ENCODE results near the gene ZFAND3. TPM values are rescaled to one million over a fixed set of nuclear protein-coding genes. Genes with fewer than 3 reads are reported as not detected.

ZFAND3 gene
- total RNA-seq, 1 experiment from 2014 or later = 22.2 TPM

- DNase-seq = peak; percentile 76
- no TSS peak for BruUV-seq (replicated peaks)
- ChIA-PET CTCF (no interaction called here), POLR2A (ENCODE audit: unreplicated experiment) (interaction anchor here (0.7 kb wide), 1 partner anchor 277 kb away, joined by 4 read pairs; no protein-coding TSS in a partner anchor)
- Histone ChIP-seq H3K9ac (ENCODE audit: low read length) (no peak overlapping the region), H3K4me2 (ENCODE audit: low read length) (peak overlapping the region; percentile 52), H3K4me1 (ENCODE audit: insufficient read depth, low read length) (peaks cover 17% of the 10 kb centered on the region), H4K20me1 (ENCODE audit: low read length) (0 out of 2 replicates have a peak, but pooled peaks cover 2% of the 10 kb centered on the region), H3K9me2 (replicated peaks; ENCODE audit: low read length) (no peaks in the 10 kb centered on the region), H3K27me3 (ENCODE audit: low read length) (no peaks in the 10 kb centered on the region), H3F3A (ENCODE audit: low read length, unreplicated experiment) (no peaks in the 10 kb centered on the region), H3K4me3 (ENCODE audit: low read length) (no peak overlapping the region), H3K36me3 (ENCODE audit: low read depth, low read length) (no peaks in the 10 kb centered on the region), H3K27ac (ENCODE audit: low read length) (no peak overlapping the region), H3K9me3 (ENCODE audit: low read length) (no peaks in the 10 kb centered on the region), H3K79me2 (ENCODE audit: low read length) (no peaks in the 10 kb centered on the region), H2AFZ (ENCODE audit: low read length) (no peak overlapping the region)
- peak; percentile 81 for ATAC-seq
- intact Hi-C loops (cut with micrococcal nuclease) = no loop called here
- no peak for TF ChIP-seq CTCF (conservative IDR thresholded peaks at IDR 0.05; ENCODE audit: low read depth, low read length)
- TF ChIP-seq EZH2 (IDR thresholded peaks at IDR 0.05; ENCODE audit: low read length, unreplicated experiment) = no peak
- TF ChIP-seq EZH2phosphoT487 (IDR thresholded peaks at IDR 0.05; ENCODE audit: borderline replicate concordance, low read length) = no peak
Observed at GRCh38 chr6:38095054-38095453, 275.5 kb downstream of the ZFAND3 start.

- Histone ChIP-seq H2AFZ (ENCODE audit: low read length) (no peak overlapping the region), H3K79me2 (ENCODE audit: low read length) (no peaks in the 10 kb centered on the region), H3K9me3 (ENCODE audit: low read length) (no peaks in the 10 kb centered on the region), H3K4me2 (ENCODE audit: low read length) (no peak overlapping the region), H3F3A (ENCODE audit: low read length, unreplicated experiment) (no peaks in the 10 kb centered on the region), H3K4me1 (ENCODE audit: insufficient read depth, low read length) (peaks cover 15% of the 10 kb centered on the region), H3K36me3 (ENCODE audit: low read depth, low read length) (no peaks in the 10 kb centered on the region), H3K4me3 (ENCODE audit: low read length) (no peak overlapping the region), H4K20me1 (ENCODE audit: low read length) (0 out of 2 replicates have a peak, but pooled peaks cover 2% of the 10 kb centered on the region), H3K9ac (ENCODE audit: low read length) (no peak overlapping the region), H3K27me3 (ENCODE audit: low read length) (no peaks in the 10 kb centered on the region), H3K27ac (ENCODE audit: low read length) (no peak overlapping the region), H3K9me2 (replicated peaks; ENCODE audit: low read length) (no peaks in the 10 kb centered on the region)
- CTCF ChIA-PET = no interaction called here
- no peak for ATAC-seq
- intact Hi-C loops (cut with micrococcal nuclease) = no loop called here
- DNase-seq = no peak
- BruUV-seq (replicated peaks) = no TSS peak
- TF ChIP-seq EZH2 (IDR thresholded peaks at IDR 0.05; ENCODE audit: low read length, unreplicated experiment) = no peak
- TF ChIP-seq CTCF (conservative IDR thresholded peaks at IDR 0.05; ENCODE audit: low read depth, low read length) = no peak
- no peak for TF ChIP-seq EZH2phosphoT487 (IDR thresholded peaks at IDR 0.05; ENCODE audit: borderline replicate concordance, low read length)
- POLR2A ChIA-PET (ENCODE audit: unreplicated experiment) = no interaction called here
Observed at GRCh38 chr6:38099221-38099620, 279.7 kb downstream of the ZFAND3 start.

GRCh38 chr6:38100380-38100779 is 280.9 kb downstream of the ZFAND3 start:
- H3K9me3 ChIP-seq (ENCODE audit: low read length) = no peaks in the 10 kb centered on the region
- CTCF ChIA-PET = no interaction called here
- ATAC-seq = no peak
- no peak overlapping the region for H3K4me2 ChIP-seq (ENCODE audit: low read length)
- POLR2A ChIA-PET (ENCODE audit: unreplicated experiment) = interaction anchor here (0.7 kb wide), 1 partner anchor 30 kb away, joined by 3 read pairs; no protein-coding TSS in a partner anchor
- 0 out of 2 replicates have a peak, but pooled peaks cover 2% of the 10 kb centered on the region for H3K36me3 ChIP-seq (ENCODE audit: low read depth, low read length)
- intact Hi-C loops (cut with micrococcal nuclease) = no loop called here
- no peak overlapping the region for H3K4me3 ChIP-seq (ENCODE audit: low read length)
- no TSS peak for BruUV-seq (replicated peaks)
- no peaks in the 10 kb centered on the region for H3K9me2 ChIP-seq (replicated peaks; ENCODE audit: low read length)
- no peaks in the 10 kb centered on the region for H3F3A ChIP-seq (ENCODE audit: low read length, unreplicated experiment)
- H3K79me2 ChIP-seq (ENCODE audit: low read length) = no peaks in the 10 kb centered on the region
- H3K4me1 ChIP-seq (ENCODE audit: insufficient read depth, low read length) = peaks cover 4% of the 10 kb centered on the region
- no peak overlapping the region for H3K9ac ChIP-seq (ENCODE audit: low read length)
- DNase-seq = no peak
- 0 out of 2 replicates have a peak, but pooled peaks cover 2% of the 10 kb centered on the region for H4K20me1 ChIP-seq (ENCODE audit: low read length)
- H3K27me3 ChIP-seq (ENCODE audit: low read length) = no peaks in the 10 kb centered on the region
- no peak overlapping the region for H2AFZ ChIP-seq (ENCODE audit: low read length)
- TF ChIP-seq EZH2phosphoT487 (IDR thresholded peaks at IDR 0.05; ENCODE audit: borderline replicate concordance, low read length) (no peak), EZH2 (IDR thresholded peaks at IDR 0.05; ENCODE audit: low read length, unreplicated experiment) (no peak), CTCF (conservative IDR thresholded peaks at IDR 0.05; ENCODE audit: low read depth, low read length) (no peak)
- H3K27ac ChIP-seq (ENCODE audit: low read length) = no peak overlapping the region

Measured in PC-3 (cell line).